Glomerular visceral epithelial cell (primary cell): ENCODE data around the gene ACSL3.
A peak's percentile ranks its signal among the peaks of the same experiment; 100 is the strongest.
"Not testable (repeated sequence)": the region's sequence is repeated elsewhere in the genome, so short reads cannot be mapped to it uniquely, and the experiment has no call there.

ENCODE experiments used
- DNase-seq: peaks from one replicate; pipeline ENCODE4 v3.0.0-alpha.2; 2016; ENCODE audit errors: extremely low spot score

Gene ACSL3

DNA sequence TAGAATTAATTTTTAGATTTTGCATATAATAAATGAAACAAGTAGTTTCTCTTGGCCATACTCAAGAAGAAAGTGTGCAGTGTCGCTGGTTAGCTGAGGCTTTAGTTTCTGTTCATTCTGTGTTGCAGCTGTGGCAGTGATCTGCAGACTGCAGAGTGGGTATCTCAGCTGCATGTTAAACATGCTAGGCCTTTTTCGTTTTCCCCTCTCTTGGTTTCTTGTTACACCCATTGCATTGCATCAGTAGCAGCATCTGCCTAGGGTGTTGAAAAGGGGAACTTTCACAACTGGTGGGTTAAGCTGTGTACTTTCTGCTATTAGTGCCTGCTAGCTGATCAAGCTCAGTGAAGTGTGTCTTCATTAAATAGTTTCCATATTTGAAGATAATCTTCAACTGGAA lies 51.3 kb downstream of the ACSL3 start:
- no peak for DNase-seq

DNA sequence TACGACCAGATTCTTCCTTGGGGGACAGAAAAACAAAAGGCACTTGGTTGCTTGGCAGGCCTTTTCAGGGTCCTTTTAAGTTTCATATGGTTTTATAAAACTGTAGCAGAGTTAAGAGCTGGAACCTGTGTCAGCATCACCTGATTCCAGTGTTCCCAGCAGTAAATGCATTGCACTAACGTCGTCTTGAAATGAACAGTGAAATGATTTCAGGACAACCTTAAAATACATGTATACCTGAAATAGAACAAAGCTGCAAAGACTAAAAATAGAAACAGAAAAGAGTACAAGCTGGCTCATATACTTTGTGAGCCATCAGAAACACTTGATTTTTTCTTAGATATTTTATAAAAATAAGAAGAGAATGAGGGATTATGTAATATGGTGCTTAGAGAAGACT lies 51.9 kb downstream of the ACSL3 start:
- DNase-seq = no peak

DNA sequence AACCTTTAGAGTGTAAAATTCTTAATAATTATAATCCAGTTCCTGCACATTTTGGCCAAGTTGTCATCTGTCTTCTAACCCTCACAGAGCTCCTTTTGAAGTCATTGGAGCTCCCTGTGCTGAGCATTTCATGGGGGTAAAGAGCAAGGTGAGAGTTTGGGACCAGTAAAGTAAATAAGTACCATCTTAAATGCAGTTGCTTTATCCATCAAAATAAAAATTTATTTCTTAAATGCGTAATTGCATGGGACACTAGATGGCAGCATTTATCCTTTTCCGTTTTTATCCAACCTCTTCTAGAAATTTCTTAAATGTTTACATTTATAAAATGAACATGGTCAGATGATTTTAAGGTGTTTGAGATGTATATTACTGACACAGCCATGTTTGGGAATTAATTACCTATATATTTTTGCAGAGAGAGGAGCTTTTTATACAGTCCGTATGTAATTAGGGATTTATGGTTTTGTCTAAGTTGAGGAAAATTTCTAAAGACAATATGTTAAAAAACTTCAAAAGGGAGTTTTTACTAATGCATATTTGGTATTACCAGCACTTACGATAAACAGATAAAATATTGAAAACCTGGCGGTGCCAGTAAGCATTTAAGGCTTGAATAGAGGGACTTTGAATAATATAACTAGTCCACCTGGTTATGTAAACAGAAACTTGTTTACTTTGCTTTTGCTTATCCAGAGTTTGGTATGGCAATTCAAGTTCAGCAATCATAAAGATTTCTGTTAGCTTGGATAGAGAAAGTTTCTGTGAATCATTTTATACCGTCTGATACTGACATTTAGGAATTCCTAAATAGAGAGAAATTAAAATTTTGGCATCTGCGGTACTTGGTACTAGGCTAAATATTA lies 54.5 kb downstream of the ACSL3 start:
- peak; percentile 33 for DNase-seq

DNA sequence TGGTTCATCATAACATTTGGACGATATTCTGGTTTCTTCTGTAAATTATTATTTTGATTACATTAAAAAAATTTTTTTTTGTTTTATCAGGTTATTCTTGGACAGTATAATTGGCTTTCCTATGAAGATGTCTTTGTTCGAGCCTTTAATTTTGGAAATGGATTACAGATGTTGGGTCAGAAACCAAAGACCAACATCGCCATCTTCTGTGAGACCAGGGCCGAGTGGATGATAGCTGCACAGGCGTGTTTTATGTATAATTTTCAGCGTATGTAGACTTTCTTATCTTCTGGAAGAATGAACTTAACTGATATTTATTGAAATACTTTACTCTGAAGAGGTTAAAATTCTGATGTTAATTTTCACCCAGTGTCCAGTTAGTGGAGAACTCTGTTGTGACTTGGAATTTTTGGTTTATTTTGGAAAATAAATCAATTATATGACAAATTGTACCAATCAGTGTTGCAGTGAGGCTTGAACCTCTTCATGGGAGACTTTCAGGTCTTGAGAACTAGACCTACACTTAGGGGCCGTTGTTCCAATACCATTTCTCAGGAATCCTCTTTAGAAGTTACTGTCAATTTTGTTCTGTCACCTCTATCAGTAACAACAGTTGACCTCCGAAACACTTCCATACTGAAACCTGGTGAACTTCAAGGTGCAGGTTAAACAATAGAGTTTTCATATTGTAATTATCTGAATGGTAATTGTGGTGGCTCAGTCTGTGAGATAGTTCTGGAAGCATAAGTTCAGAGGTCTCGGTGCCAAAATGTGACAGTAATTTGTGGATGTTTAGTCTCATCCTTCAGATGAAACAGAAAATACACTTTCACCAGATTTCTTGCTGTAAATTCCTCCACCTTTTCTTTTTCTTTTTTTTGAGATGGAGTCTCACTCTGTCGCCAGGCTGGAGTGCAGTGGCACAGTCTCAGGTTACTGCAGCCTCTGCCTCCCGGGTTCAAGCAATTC lies 55.7 kb downstream of the ACSL3 start:
- no peak for DNase-seq

DNA sequence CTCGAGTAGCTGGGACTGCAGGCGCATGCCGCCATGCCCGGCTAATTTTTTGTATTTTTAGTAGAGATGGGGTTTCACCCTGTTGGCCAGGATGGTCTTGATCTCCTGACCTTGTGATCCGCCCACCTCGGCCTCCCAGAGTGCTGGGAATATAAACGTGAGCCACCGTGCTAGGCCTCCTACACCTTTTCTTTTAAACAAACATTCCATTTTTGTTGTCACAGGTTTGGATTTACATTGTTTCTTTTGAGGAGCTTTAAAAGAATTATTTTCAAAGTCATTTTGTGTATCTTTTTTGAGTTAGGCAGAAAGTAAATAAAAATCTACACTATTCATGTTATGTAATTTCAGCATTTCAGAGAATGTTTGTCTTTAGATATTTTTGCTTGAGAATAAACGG lies 56.4 kb downstream of the ACSL3 start:
- DNase-seq = not testable (repeated sequence)

DNA sequence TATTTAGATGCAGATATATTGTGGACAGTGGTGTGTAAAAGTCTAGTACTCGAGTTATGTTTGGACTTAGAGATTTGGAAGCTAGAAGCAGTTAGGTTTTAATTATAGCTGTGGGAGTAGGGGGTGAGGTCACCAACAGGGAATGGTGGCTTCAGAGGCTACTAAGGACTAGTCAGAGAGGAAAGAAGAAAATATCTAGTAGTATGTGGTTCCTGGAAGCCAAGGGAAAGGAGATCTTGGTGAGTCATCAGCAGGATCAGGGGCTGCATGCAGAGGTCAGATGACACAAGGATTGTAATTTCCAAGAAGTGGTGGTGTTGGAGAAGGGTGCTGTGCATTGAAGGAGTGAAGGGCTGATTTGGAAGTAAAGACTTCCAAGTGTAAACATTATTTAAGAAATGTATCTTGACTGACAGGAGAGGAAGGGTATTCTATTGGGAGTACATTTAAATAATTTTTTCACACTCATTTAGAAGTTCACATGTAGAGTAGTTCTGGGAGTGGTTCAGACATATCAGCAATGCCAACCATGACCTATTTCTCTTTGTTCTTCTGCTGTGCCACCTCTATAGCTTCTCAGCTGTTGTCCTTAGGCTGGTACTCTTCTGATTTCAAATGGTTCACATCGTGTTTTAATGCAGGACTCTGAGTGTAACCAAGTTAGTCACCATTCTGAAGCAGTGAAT lies 59.1 kb downstream of the ACSL3 start:
- DNase-seq = peak; percentile 85

DNA sequence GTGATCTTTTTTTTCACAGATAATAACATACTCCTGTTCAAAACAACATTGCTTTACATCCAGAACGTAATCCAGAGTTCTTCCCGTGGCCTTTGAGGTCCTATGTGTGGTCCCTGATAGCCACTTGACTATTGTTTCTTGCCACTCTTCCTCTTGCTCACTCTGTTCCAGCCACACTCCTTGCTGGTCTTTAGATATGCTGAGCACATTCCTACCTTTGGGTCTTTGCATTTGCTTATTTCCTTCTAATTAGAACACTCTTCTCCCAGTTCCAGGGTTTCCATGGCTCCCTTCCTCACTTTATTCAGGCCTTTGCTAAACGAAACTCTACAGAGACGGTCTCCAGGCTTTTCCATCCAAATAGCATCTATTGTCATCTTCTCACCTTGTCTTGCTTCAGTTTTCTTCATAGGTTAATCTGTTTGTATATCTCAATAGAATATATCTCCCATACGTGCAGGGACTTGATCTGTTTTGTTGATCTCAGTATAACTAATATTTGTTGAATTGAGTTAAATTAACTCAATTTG lies 59.9 kb downstream of the ACSL3 start:
- no peak for DNase-seq

DNA sequence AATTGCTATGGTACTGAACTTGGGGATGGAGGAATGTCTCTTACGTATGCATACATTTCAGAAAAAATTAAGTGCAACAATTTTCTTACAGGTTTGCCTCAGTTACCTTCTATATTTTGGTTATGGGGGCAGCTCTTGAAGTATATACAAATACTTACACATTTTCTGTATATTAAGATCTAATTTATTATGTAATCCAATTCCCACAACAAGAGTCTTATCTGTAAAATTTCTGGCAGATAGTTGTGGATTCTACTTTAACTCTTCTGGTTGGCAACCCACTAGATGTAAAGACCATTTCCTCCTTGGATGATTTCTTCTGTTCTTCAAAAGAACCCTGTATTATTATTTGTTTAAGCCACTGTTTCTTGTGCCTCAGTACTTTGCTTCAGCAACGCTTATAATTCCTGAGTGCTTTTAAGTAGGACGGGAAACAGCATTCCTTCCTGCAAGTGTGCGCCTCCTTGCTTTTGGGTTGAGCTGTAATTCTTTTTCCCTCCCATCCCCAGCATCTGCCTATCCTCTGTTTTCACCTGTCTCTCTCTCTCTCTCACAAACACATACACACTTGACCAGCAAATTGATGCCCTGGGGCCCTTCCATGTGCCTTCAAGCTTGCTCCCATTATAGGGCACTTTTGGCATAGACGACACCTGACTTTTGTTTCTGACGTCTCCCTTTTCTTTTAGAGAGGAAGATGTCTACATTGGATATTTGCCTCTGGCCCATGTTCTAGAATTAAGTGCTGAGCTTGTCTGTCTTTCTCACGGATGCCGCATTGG lies 61.4 kb downstream of the ACSL3 start:
- DNase-seq = no peak

DNA sequence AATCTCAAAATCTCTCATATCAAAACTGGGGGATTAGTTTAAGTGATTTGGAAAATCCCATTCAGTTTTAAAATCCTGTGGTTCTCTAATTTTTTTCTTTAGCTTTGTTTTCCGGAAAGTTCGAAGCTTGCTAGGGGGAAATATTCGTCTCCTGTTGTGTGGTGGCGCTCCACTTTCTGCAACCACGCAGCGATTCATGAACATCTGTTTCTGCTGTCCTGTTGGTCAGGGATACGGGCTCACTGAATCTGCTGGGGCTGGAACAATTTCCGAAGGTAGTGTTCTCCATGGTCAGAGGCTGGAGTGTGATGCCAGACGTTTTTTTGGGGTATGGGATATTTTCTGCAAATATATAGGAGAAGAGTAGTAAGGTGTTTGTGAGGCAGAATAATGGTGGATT lies 66.1 kb downstream of the ACSL3 start:
- DNase-seq = no peak

DNA sequence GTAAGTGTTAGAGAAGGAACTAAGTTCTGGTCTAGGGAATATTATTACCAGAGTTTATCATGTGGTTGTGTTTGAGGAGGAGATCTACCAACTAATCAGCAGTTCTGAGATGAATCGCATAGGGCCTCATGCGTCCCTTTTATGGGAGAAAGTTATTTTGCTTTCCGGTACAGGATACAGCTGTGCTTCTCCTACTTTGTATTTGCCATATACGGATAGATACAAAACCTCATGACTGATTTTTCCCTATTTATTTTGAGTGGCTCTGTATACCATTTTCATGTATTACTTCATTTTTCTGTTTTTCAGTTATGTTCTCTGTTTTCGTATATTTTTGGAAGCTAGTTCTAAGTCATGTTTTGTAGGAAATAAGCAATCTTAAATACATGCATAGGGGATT lies 66.8 kb downstream of the ACSL3 start:
- no peak for DNase-seq

DNA sequence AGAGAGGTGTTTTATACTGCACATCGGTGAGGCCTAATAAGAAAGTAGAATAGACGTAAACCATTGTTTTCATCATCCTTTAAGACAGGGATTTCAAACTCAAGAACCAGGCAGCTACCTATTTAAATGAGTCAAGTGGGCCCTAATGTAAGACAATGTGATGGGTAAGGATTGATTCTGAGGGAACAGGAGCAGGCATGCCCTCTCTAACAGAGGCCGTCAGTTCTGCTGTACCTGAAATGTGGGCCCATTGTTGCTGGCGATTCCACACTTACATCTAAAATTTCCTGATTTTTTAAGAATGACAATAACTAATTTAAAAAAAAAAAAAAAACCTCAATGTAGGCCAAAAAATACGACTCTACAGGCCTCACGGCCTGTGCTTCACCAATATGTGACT lies 67.5 kb downstream of the ACSL3 start:
- DNase-seq = no peak

DNA sequence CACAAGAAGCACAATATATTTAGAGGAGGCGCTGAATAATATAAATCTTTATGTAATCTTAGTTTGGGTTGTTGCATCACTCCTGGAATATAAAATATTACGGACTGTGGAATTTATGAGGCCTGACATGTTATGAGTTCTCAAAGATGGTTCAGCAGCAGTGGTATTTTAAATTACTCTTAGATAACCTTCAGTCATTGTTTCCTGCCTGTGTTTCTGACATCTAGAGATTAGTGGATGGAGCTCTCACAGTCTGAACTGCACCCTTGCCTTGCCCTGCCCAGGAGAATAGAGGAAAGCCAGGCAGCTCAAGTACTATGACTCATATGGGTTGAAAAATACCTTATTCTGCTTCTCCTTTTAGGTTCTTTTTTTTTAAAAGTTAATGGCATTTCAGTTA lies 70.0 kb downstream of the ACSL3 start:
- DNase-seq = no peak

DNA sequence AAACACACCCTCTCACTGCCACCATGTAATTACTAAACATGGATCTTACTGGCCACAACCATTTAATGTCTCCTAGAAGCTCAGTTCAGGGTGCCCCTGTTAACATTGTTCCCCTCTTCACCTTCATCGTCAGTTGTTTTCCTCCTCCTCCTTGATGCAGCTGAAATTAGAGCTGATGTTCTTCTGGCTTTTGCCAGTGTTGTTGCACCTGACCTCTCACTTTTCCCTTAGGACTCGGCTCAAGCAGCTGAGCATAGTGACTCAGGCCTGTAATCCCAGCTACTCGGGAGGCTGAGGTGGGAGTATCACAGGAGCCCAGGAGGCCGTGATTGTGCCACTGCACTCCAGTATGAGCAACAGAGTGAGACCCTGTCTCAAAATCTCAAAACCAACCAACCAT lies 70.8 kb downstream of the ACSL3 start:
- DNase-seq = no peak

DNA sequence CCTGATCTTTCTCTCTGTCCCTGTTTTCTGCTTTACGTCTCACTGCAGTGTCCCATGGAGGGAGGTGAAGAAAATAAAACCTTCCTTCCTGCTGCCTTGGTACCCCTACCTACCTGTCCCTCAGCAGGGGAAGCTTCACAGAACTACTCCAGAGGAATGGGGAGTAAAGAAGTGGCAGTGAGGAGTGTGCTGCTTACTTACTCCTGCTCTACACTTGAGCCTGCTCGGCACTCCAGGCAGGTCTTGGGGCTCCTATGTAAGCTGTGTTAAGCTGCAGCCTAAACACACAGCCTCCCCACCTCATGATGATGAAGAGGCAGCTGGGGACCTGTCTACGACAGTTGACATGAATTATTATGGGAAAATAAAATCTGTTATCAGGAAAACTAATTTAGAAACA lies 72.6 kb downstream of the ACSL3 start:
- no peak for DNase-seq

DNA sequence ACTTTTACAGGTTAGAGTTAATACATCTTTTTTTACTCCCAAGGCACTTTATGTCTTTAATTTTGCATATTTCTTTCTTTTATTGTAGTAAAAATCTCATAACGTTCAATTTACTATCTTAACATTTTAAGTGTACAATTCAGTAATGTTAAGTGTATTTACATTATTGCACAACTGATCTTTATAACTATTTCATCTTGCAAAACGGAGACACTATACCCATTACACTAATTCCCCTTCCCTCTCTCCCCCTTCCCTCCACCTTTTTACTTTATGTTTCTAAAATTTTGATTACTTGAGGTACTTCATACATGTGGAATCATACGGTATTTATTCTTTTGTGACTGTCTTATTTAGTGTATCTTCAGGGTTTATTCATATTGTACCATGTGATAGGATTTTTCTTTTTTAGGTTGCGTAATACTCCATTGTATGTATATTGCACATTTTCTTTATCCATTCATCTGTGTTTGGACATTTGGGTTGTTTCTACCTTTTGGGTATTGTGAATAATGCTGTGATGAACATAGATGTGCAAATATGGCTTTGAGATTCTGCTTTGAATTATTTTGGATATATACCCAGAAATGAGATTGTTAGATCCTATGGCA lies 75.0 kb downstream of the ACSL3 start:
- no peak for DNase-seq

DNA sequence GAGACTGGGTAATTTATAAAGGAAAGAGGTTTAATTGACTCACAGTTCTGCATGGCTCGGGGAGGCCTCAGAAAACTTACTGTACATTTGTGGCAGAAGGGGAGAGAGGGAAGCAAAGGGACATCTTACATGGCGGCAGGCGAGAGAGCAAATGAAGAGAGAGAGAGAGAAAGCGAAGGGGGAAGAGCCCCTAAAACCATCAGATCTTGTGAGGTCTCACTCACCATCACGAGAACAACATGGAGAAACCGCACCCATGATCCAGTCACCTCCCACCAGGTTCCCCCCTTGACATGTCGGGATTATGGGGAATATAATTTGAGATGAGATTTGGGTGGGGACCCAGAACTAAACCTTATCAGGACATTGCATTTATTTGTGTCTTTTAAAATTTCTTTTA lies 75.9 kb downstream of the ACSL3 start:
- no peak for DNase-seq

DNA sequence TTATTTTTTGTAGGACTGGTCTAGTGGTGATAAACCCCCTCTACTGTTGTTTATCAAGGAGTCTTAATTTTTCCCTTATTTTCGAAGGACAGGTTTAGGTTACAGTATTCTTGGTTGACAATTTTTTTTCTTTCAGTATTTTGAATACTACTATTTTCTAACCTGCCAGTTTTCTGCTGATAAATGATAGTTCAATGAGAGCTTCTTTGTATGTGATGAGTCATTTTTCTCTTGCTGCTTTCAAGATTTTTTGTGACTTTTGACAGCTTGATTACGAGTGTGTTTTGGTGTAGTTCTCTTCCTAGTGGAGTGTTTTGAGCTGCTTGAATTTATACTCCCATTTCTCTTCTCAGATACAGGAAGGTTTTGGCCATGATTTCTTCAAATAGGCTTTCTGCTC lies 77.5 kb downstream of the ACSL3 start:
- no peak for DNase-seq

DNA sequence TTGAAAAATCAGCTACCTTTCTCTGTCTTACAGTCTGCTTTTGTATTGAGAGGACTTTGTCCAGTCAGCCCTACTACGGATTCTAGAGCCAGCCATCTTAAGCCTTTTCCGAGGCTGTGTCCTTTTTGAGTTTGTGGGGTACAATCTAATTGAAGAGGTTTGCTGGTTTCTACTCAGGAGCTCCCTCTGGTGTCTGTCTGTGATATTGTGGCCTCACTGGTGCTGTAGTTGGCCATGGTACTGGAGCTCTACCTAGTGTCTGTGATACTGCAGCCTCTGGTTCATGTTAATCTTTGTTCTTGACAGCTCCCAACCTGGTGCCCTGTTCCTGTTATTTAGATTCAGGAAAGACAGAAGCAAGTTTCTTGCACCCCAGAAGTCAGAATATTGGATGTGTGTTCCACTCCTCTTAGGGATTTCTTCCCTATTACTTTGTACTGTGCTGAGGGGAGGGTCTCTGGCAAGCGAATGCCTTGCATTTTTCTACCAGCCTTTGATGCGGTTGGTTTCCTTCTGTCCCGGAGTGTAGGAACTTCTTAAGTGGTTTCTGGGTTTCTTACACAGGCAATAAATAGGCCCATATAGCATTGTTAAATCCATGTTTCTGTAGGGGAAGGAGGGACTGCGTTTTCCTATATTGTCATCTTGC lies 78.5 kb downstream of the ACSL3 start:
- peak; percentile 72 for DNase-seq

DNA sequence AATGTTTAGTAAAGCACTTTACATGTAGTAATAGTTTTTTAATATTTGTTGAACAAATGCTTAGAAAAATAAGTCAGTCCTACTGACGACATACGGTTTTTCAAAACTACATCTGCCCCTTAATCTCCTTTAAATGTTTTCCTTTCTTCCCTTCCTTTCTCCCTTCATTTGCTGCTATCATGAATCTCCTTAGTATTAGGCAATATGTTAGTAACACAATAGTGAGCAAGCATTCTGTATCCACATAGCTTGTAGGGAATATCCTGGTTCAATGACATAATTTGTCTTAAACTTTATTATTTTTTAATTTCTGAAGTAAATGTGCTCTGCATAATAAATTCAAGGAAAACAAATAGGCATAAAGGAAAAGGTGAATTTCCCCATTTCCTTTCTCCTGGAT lies 79.1 kb downstream of the ACSL3 start:
- DNase-seq = no peak

DNA sequence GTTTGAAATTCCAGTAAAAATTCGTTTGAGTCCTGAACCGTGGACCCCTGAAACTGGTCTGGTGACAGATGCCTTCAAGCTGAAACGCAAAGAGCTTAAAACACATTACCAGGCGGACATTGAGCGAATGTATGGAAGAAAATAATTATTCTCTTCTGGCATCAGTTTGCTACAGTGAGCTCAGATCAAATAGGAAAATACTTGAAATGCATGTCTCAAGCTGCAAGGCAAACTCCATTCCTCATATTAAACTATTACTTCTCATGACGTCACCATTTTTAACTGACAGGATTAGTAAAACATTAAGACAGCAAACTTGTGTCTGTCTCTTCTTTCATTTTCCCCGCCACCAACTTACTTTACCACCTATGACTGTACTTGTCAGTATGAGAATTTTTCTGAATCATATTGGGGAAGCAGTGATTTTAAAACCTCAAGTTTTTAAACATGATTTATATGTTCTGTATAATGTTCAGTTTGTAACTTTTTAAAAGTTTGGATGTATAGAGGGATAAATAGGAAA lies 80.7 kb downstream of the ACSL3 start:
- DNase-seq = peak; percentile 75
